HEK293T (cell line): ENCODE results near the gene WDR64.
"Not testable (repeated sequence)": the region's sequence is repeated elsewhere in the genome, so short reads cannot be mapped to it uniquely, and the experiment has no call there.

ENCODE experiments used
- CTCF ChIA-PET: fragments of 350-600 bp; formaldehyde crosslinking; extraction: SDS; loops from one replicate; lab custom pipeline; 2021; ENCODE audit warnings: antibody characterized with exemption, inconsistent platforms; lab: Yijun Ruan, JAX
- POLR2A ChIA-PET: fragments of 350-600 bp; formaldehyde crosslinking; extraction: SDS; loops from one replicate; lab custom pipeline; 2020; ENCODE audit warnings: antibody characterized with exemption, inconsistent platforms; lab: Yijun Ruan, JAX
- DNase-seq: peaks from one replicate; pipeline ENCODE4 v3.0.0; 2012; ENCODE audit warnings: mixed read lengths; ENCODE audit errors: extremely low spot score
- ARNT ChIP-seq: fragments of 450-650 bp; IDR thresholded peaks from 2 replicates; pipeline ENCODE4 v1.6.1; 2017; ENCODE audit warnings: mild to moderate bottlenecking
- BHLHE40 ChIP-seq: fragments of 450-650 bp; IDR thresholded peaks from 2 replicates; pipeline ENCODE4 v1.6.1; 2016; ENCODE audit warnings: mild to moderate bottlenecking, moderate library complexity, borderline replicate concordance
- CTBP1 ChIP-seq: fragments of 450-650 bp; IDR thresholded peaks from 2 replicates; pipeline ENCODE4 v1.6.1; 2016; ENCODE audit warnings: borderline replicate concordance
- ELF4 ChIP-seq: fragments of 450-650 bp; IDR thresholded peaks from 2 replicates; pipeline ENCODE4 v1.6.1; 2017; ENCODE audit warnings: antibody characterized with exemption
- FOXA1 ChIP-seq: fragments of 450-650 bp; IDR thresholded peaks from 2 replicates; pipeline ENCODE4 v1.6.1; 2016; ENCODE audit warnings: mild to moderate bottlenecking
- FOXK2 ChIP-seq: fragments of 450-650 bp; IDR thresholded peaks from 2 replicates; pipeline ENCODE4 v1.6.1; 2016; ENCODE audit warnings: mild to moderate bottlenecking
- FOXM1 ChIP-seq: fragments of 450-650 bp; IDR thresholded peaks from 2 replicates; pipeline ENCODE4 v1.6.1; 2017; ENCODE audit warnings: mild to moderate bottlenecking, borderline replicate concordance
- HDGF ChIP-seq: fragments of 450-650 bp; IDR thresholded peaks from 2 replicates; pipeline ENCODE4 v1.6.1; 2017; ENCODE audit warnings: antibody characterized with exemption, borderline replicate concordance
- L3MBTL2 ChIP-seq: fragments of 450-650 bp; conservative IDR thresholded peaks from 2 replicates; pipeline ENCODE4 v1.6.1; 2016; ENCODE audit warnings: mild to moderate bottlenecking
- LEF1 ChIP-seq: fragments of 450-650 bp; IDR thresholded peaks from 2 replicates; pipeline ENCODE4 v1.6.1; 2017; ENCODE audit warnings: mild to moderate bottlenecking, borderline replicate concordance
- NFRKB ChIP-seq: fragments of 450-650 bp; IDR thresholded peaks from 2 replicates; pipeline ENCODE4 v1.6.1; 2016; ENCODE audit warnings: mild to moderate bottlenecking, moderate library complexity
- PKNOX1 ChIP-seq: fragments of 450-650 bp; IDR thresholded peaks from 2 replicates; pipeline ENCODE4 v1.6.1; 2016
- SP1 ChIP-seq: fragments of 450-650 bp; IDR thresholded peaks from 2 replicates; pipeline ENCODE4 v1.6.1; 2017
- SUZ12 ChIP-seq: fragments of 450-650 bp; IDR thresholded peaks from 2 replicates; pipeline ENCODE4 v1.6.1; 2016; ENCODE audit warnings: mild to moderate bottlenecking
- TARDBP ChIP-seq: fragments of 450-650 bp; IDR thresholded peaks from 2 replicates; pipeline ENCODE4 v1.6.1; 2016
- ZNF384 ChIP-seq: fragments of 450-650 bp; IDR thresholded peaks from 2 replicates; pipeline ENCODE4 v1.6.1; 2016

Gene WDR64

DNA sequence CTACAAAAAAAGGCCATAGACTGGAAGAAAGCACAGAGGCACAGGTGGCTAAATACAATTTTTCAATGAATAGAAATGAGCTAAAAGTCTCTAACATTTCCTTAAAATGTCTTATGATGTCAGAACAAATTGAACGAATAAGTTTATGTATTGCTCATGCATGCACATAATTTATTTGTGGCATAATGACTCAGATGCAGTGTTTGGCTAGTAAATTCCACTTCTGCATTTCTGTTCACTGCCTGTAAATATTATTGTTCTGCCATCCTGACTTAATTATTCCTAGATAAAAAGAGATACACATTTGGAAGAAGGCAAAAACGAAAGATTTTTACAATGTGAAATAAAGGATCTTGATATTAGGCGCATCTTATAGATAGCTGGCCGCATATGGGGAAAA is 169.3 kb downstream of the WDR64 start:
- DNase-seq: no peak
- ChIA-PET CTCF (no interaction called here), POLR2A (no interaction called here)

DNA sequence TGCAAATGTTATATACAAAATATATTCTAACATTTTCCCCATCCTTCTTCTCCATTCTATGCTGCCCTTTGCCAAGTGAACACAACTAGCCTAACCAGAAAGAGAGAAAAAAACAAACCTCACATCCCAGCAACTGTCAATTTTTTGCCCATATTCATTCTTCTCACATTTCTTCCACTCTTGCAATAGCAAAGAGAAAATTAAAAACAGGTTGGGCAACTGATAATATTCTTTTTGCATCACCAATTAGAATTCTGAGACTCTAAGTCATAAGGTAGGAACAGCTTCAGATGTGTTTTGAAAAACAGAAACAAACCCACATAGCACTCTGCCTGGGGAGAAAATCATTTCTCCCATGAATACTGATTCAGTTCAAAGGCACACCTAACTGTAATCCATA is 170.8 kb downstream of the WDR64 start:
- POLR2A ChIA-PET: interaction anchor here (0.9 kb wide), 1 partner anchor 25 kb away, joined by 3 read pairs; the partner anchor contains the start of gene EXO1
- CTCF ChIA-PET: no interaction called here
- no peak for DNase-seq
- TF ChIP-seq FOXM1 (no peak), L3MBTL2 (no peak), ZNF384 (no peak), FOXK2 (no peak), ARNT (no peak), FOXA1 (no peak), ELF4 (no peak), TARDBP (no peak), LEF1 (no peak), SUZ12 (no peak), HDGF (no peak), SP1 (no peak), BHLHE40 (no peak), CTBP1 (no peak), NFRKB (no peak)

More for the DNA sequence above, 169.3 kb downstream of the WDR64 start:
- TF ChIP-seq ZNF384: no peak
- no peak for TF ChIP-seq SUZ12
- TF ChIP-seq HDGF: no peak
- no peak for TF ChIP-seq BHLHE40
- no peak for TF ChIP-seq FOXA1
- no peak for TF ChIP-seq NFRKB
- TF ChIP-seq ELF4: no peak
- TF ChIP-seq LEF1: no peak
- no peak for TF ChIP-seq ARNT
- no peak for TF ChIP-seq PKNOX1
- TF ChIP-seq L3MBTL2: no peak
- TF ChIP-seq SP1: no peak
- TF ChIP-seq FOXK2: no peak
- TF ChIP-seq TARDBP: no peak

GRCh38 chr1:241823925-241824324 is 171.8 kb downstream of the WDR64 start:
- ChIA-PET POLR2A (no interaction called here), CTCF (no interaction called here)
- no peak for DNase-seq
- TF ChIP-seq PKNOX1 (peak; percentile 61), SP1 (no peak), FOXK2 (no peak)

GRCh38 chr1:241825581-241825980 is 173.5 kb downstream of the WDR64 start:
- DNase-seq: no peak
- TF ChIP-seq FOXM1: no peak
- CTCF ChIA-PET: interaction anchor here (0.7 kb wide), 1 partner anchor 9 kb away, joined by 3 read pairs; no protein-coding TSS in a partner anchor
- POLR2A ChIA-PET: no interaction called here

GRCh38 chr1:241826613-241827012 is 174.5 kb downstream of the WDR64 start:
- DNase-seq, POLR2A ChIA-PET, CTCF ChIA-PET: not testable (repeated sequence)

DNA sequence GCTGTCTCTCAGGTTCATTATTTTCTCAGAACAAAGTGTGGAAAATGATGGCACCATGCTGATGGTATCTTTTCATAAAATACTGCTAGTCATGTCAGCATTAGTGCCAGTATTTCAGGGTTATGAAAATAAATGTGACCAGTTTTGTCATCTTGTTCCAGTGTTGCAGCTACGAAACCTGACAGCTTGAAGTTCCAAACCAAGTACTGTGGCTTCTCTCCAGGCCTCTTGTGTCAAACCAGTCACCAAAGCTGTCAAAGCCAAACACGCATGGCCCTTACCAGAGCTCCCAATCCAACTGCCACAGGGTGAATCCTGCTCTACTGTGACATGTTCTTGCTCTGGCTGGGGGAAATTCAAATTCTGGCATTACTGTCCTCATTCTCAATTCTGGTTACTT is 175.2 kb downstream of the WDR64 start:
- no peak for DNase-seq
- no peak for TF ChIP-seq LEF1
- no peak for TF ChIP-seq NFRKB
- TF ChIP-seq CTBP1: no peak
- no peak for TF ChIP-seq FOXA1
- POLR2A ChIA-PET: no interaction called here
- CTCF ChIA-PET: no interaction called here

DNA sequence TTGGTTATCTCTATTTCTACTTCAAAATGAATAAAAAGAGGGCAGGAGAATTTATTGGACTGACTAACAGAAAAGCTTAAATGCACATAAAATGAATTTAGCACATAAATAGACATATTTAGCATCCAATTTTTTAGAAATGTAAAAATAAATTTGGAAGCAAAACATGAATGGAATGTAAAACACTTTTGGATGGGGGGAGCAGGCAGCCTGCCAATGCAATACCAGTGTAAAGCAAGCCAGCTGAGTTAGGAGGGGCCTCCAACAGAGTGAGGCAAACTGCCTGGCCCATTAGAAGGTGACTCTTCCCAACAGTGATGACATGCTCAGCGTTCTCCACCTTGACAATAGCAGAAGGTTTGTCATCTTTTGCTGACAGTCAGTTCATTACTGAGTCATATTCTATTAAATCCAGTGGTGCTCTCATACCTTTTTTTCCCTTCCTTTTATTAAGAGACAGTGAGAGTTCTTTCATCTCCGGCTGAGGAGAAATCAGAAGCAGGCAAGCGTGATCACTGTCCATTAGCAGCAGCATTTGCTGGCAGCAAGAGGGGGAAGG is 176.5 kb downstream of the WDR64 start:
- peak; percentile 23 for DNase-seq
- POLR2A ChIA-PET: no interaction called here
- TF ChIP-seq NFRKB: no peak
- TF ChIP-seq CTBP1: no peak
- no peak for TF ChIP-seq SP1
- TF ChIP-seq ELF4: no peak
- no peak for TF ChIP-seq TARDBP
- TF ChIP-seq FOXK2: no peak
- no peak for TF ChIP-seq FOXM1
- TF ChIP-seq ZNF384: no peak
- TF ChIP-seq L3MBTL2: no peak
- TF ChIP-seq BHLHE40: no peak
- TF ChIP-seq LEF1: no peak
- TF ChIP-seq SUZ12: no peak
- CTCF ChIA-PET: interaction anchor here (1.7 kb wide), 1 partner anchor 13 kb away, joined by 3 read pairs; no protein-coding TSS in a partner anchor

DNA sequence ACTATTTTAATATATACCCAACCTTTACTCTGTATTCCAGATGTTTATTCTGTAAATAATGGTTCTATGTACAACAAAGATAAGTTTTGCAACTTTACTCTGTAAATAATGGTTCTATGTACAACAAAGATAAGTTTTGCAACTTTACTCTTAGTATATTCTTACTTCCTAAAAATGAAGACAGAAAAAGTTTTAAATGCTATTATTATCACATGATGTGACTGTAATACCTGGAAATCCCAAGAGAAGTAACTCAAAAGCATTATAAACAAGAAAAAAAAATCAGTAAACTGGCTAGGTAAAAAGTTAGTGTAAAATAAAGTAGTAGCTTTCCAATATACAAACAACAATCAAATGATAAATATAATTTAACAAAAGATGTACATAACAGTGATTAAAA is 177.4 kb downstream of the WDR64 start:
- TF ChIP-seq CTBP1: no peak
- TF ChIP-seq NFRKB: no peak
- TF ChIP-seq SUZ12: no peak
- no peak for TF ChIP-seq TARDBP
- no peak for TF ChIP-seq ARNT
- no peak for TF ChIP-seq FOXM1
- TF ChIP-seq L3MBTL2: no peak
- TF ChIP-seq ELF4: no peak
- TF ChIP-seq FOXA1: no peak
- TF ChIP-seq BHLHE40: no peak
- no peak for TF ChIP-seq LEF1
- TF ChIP-seq PKNOX1: no peak
- TF ChIP-seq SP1: no peak
- ChIA-PET CTCF (interaction anchor here (0.7 to 1.7 kb wide), 2 partner anchors 10 to 12 kb away, joined by 3 read pairs; no protein-coding TSS in a partner anchor), POLR2A (interaction anchor here (1.0 kb wide), 1 partner anchor 18 kb away, joined by 3 read pairs; the partner anchor contains the start of gene EXO1)
- DNase-seq: no peak
